OCI-LY7 (cell line): Measurements from ENCODE around the gene ZNF106. TPM values are rescaled to one million over a fixed set of nuclear protein-coding genes. Genes with fewer than 3 reads are reported as not detected.

Experiments
- BruUV-seq: library from RNA; stranded (reverse); fragments of 400-500 nt; replicated peaks from 2 replicates; lab custom pipeline; 2021; lab: Mats Ljungman, UMichigan
- CTCF ChIA-PET: fragments of 300-600 bp; sonication (Branson Sonifier 250); formaldehyde crosslinking; loops from one replicate; lab custom pipeline; 2022; ENCODE audit warnings: antibody characterized with exemption; ENCODE audit not compliant: unreplicated experiment; lab: Charles Lee
- POLR2A ChIA-PET: fragments of 300-600 bp; sonication (Branson Sonifier 250); formaldehyde crosslinking; loops from one replicate; lab custom pipeline; 2022; ENCODE audit warnings: antibody characterized with exemption; lab: Charles Lee
- DNase-seq: peaks from one replicate; pipeline ENCODE4 v3.0.0-alpha.2; 2015; ENCODE audit warnings: low spot score
- H2AFZ ChIP-seq: fragments of 200-600 bp; sonication (generic), shearing (Covaris generic); 2 replicates; pipeline ENCODE4 v1.6.1; 2014; ENCODE audit warnings: mild to moderate bottlenecking, antibody characterized with exemption, low read length, moderate library complexity
- H3K27ac ChIP-seq: fragments of 200-600 bp; sonication (generic); 2 replicates; pipeline ENCODE4 v1.5.1; 2014; ENCODE audit warnings: mixed run types, low read depth, mild to moderate bottlenecking, moderate library complexity, low read length, inconsistent platforms; ENCODE audit not compliant: poor library complexity, severe bottlenecking
- H3K36me3 ChIP-seq: fragments of 200-600 bp; sonication (generic); 2 replicates; pipeline ENCODE4 v1.6.1; 2014; ENCODE audit warnings: mild to moderate bottlenecking, antibody characterized with exemption, low read length, moderate library complexity, mixed read lengths; ENCODE audit not compliant: insufficient read depth
- H3K4me1 ChIP-seq: fragments of 200-600 bp; sonication (generic); 2 replicates; pipeline ENCODE4 v1.5.1; 2014; ENCODE audit warnings: mild to moderate bottlenecking, low read length; ENCODE audit not compliant: insufficient read depth, poor library complexity, severe bottlenecking
- H3K4me2 ChIP-seq: fragments of 200-600 bp; sonication (generic); 2 replicates; pipeline ENCODE4 v1.6.1; 2014; ENCODE audit warnings: mild to moderate bottlenecking, low read length
- H3K4me3 ChIP-seq: fragments of 200-600 bp; sonication (generic); 2 replicates; pipeline ENCODE4 v1.5.1; 2014; ENCODE audit warnings: mild to moderate bottlenecking, low read depth, low read length; ENCODE audit not compliant: poor library complexity, severe bottlenecking
- H3K79me2 ChIP-seq: fragments of 200-600 bp; sonication (generic); 2 replicates; pipeline ENCODE4 v1.6.1; 2016; ENCODE audit warnings: low read depth, mild to moderate bottlenecking, low read length, moderate library complexity, mixed read lengths; ENCODE audit not compliant: insufficient read depth
- H3K9me2 ChIP-seq: fragments of 200-600 bp; sonication (generic); 2 replicates; pipeline ENCODE4 v1.6.1; 2016; ENCODE audit warnings: mild to moderate bottlenecking, low read length, mixed read lengths; ENCODE audit not compliant: insufficient read depth
- H3K9me3 ChIP-seq: fragments of 200-600 bp; sonication (generic); 2 replicates; pipeline ENCODE4 v1.6.1; 2014; ENCODE audit warnings: mild to moderate bottlenecking, mixed run types, low read length, mixed read lengths
- H4K20me1 ChIP-seq: fragments of 200-600 bp; sonication (generic); 2 replicates; pipeline ENCODE4 v1.6.1; 2014; ENCODE audit warnings: mild to moderate bottlenecking, antibody characterized with exemption, low read length, moderate library complexity, mixed read lengths; ENCODE audit not compliant: insufficient read depth
- EZH2phosphoT487 ChIP-seq: fragments of 200-600 bp; sonication (generic); IDR thresholded peaks from 2 replicates; pipeline ENCODE4 v1.6.1; 2018; ENCODE audit warnings: low read depth, borderline replicate concordance, mild to moderate bottlenecking, mixed run types, antibody characterized with exemption, low read length, moderate library complexity, mixed read lengths
- intact Hi-C: fragments of 100-400 bp; cut with micrococcal nuclease; formaldehyde crosslinking; loops from one replicate; pipeline ENCODE4 v1.10.0; 2022; ENCODE audit not compliant: unreplicated experiment
- total RNA-seq, 2 experiments: library from RNA; depleted of rRNA in 1 of 2; stranded (reverse); fragments of >200 nt in 1 of 2; shearing (Covaris generic) in 1 of 2; gene quantifications; 2 replicates each; pipeline ENCODE4 v1.2.3, GENCODE V29; 2014 to 2022
- TF ChIP-seq, protein P1 (sequence below): fragments of 200-600 bp; sonication (generic); conservative IDR thresholded peaks from 2 replicates; pipeline ENCODE4 v1.5.1; 2014; ENCODE audit warnings: mild to moderate bottlenecking, antibody characterized with exemption, low read length, moderate library complexity, mixed read lengths

ZNF106 gene
- total RNA-seq, 2 experiments from 2014 or later: 30.5 to 66.4 TPM

DNA sequence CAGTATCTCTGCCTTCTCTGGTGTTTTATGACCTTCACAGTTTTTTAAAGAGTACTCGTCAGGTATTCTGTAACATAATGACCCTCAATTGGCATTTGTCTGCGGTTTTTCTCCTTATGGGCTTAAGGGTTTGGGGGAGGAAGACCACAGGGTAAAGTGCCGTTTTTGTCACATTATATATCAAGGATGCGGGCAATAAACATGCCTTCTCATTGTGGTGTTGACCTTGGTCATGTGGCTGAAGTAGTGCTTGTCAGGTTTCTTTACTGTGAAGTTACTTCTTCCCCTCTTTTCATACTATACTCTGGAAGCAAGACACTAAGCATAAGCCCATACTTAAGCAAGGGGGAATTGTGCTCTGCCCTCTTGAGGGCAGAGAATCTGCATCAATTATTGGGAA, 115.0 kb downstream of the ZNF106 start:
- BruUV-seq: no TSS peak
- CTCF ChIA-PET: no interaction called here
- no peaks in the 10 kb centered on the region for H4K20me1 ChIP-seq

DNA sequence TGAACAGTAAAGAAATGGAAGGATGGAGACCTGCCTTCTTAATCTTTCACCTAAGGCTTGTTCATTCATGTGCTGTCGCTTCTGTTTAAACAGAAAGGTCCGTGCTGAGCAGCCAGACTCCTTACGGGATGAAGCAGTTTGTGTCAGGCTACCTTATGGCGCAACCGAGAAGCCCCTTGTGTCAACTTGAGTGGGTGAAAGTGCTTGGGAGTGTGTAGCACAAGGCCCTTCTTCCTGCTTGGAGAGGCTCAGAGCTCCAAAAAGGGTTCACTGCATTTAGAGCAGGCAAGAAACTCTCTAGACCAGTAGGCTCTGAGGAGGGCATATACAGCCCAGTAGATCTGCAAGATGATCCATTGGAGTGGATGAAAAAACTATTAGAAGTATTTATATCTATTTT, 115.7 kb downstream of the ZNF106 start:
- no peak overlapping the region for H3K4me2 ChIP-seq
- TF ChIP-seq, protein P1, sequence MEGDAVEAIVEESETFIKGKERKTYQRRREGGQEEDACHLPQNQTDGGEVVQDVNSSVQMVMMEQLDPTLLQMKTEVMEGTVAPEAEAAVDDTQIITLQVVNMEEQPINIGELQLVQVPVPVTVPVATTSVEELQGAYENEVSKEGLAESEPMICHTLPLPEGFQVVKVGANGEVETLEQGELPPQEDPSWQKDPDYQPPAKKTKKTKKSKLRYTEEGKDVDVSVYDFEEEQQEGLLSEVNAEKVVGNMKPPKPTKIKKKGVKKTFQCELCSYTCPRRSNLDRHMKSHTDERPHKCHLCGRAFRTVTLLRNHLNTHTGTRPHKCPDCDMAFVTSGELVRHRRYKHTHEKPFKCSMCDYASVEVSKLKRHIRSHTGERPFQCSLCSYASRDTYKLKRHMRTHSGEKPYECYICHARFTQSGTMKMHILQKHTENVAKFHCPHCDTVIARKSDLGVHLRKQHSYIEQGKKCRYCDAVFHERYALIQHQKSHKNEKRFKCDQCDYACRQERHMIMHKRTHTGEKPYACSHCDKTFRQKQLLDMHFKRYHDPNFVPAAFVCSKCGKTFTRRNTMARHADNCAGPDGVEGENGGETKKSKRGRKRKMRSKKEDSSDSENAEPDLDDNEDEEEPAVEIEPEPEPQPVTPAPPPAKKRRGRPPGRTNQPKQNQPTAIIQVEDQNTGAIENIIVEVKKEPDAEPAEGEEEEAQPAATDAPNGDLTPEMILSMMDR: no peak
- TF ChIP-seq EZH2phosphoT487: no peak
- H4K20me1 ChIP-seq: no peaks in the 10 kb centered on the region
- no peak overlapping the region for H3K4me3 ChIP-seq
- no peaks in the 10 kb centered on the region for H3K79me2 ChIP-seq
- no peak overlapping the region for H3K27ac ChIP-seq
- H2AFZ ChIP-seq: no peak overlapping the region
- no TSS peak for BruUV-seq
- no peaks in the 10 kb centered on the region for H3K9me2 ChIP-seq
- ChIA-PET POLR2A (no interaction called here), CTCF (no interaction called here)
- H3K4me1 ChIP-seq: peaks cover 8% of the 10 kb centered on the region
- H3K36me3 ChIP-seq: no peaks in the 10 kb centered on the region
- DNase-seq: no peak
- peaks cover 14% of the 10 kb centered on the region; the same call in 1 of the 2 replicates for H3K9me3 ChIP-seq
- intact Hi-C loops: no loop called here

More for the DNA sequence above, 115.0 kb downstream of the ZNF106 start:
- Histone ChIP-seq H3K9me2 (no peaks in the 10 kb centered on the region), H3K4me2 (no peak overlapping the region), H3K4me1 (peaks cover under 1% of the 10 kb centered on the region), H3K4me3 (no peak overlapping the region), H3K9me3 (peaks cover 14% of the 10 kb centered on the region; the same call in 1 of the 2 replicates), H3K36me3 (no peaks in the 10 kb centered on the region), H2AFZ (no peak overlapping the region), H3K27ac (no peak overlapping the region), H3K79me2 (no peaks in the 10 kb centered on the region)
- TF ChIP-seq, protein P1: no peak
- TF ChIP-seq EZH2phosphoT487: no peak
- DNase-seq: no peak
- intact Hi-C loops: no loop called here
- POLR2A ChIA-PET: interaction anchor here (0.8 kb wide), 1 partner anchor 8 kb away, joined by 3 read pairs; no protein-coding TSS in a partner anchor

DNA sequence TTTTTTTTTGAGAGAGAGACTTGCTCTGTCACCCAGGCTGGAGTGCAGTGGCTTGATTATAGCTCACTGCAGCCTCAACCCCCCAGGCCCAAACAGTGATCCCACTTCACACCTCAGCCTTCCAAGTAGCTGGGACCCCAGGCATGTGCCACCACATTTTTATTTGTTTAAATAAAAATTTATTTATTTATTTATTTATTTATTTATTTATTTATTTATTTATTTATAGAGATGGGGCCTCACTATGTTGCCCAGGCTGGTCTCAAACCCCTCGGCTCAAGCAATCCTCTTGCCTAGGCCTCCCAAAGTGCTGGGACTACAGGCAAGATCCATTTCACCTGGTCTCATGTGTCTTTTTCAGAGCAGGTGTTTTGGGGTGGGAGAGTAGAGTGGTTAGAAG, 116.1 kb downstream of the ZNF106 start:
- intact Hi-C loops: no loop called here
- POLR2A ChIA-PET: interaction anchor here (0.6 to 1.2 kb wide), 4 partner anchors 13 to 42 kb away, joined by 4 to 7 read pairs (median 4); no protein-coding TSS in a partner anchor
- Histone ChIP-seq H3K4me1 (peaks cover 12% of the 10 kb centered on the region), H3K9me2 (no peaks in the 10 kb centered on the region), H3K27ac (no peak overlapping the region), H3K36me3 (no peaks in the 10 kb centered on the region), H3K4me2 (no peak overlapping the region), H2AFZ (no peak overlapping the region), H3K4me3 (no peak overlapping the region), H4K20me1 (no peaks in the 10 kb centered on the region), H3K9me3 (peaks cover 14% of the 10 kb centered on the region; the same call in 1 of the 2 replicates), H3K79me2 (no peaks in the 10 kb centered on the region)
- BruUV-seq: no TSS peak
- CTCF ChIA-PET: no interaction called here
- no peak for TF ChIP-seq EZH2phosphoT487
- TF ChIP-seq, protein P1: no peak
- no peak for DNase-seq
